Glutamatergic neuron (in vitro differentiated cells): ENCODE measurements around the gene MGAT4C. TPM values are rescaled to one million over a fixed set of nuclear protein-coding genes. Genes with fewer than 3 reads are reported as not detected.

Source experiments
- DNase-seq: peaks from one replicate; pipeline ENCODE4 v3.0.0; 2022
- H3K27ac Mint-ChIP-seq: one replicate; pipeline ENCODE4 v1.8.0; 2020; ENCODE audit warnings: mild to moderate bottlenecking, mixed read lengths, inconsistent platforms; ENCODE audit not compliant: unreplicated experiment
- H3K27me3 Mint-ChIP-seq: one replicate; pipeline ENCODE4 v1.8.0; 2020; ENCODE audit warnings: mild to moderate bottlenecking, moderate library complexity, mixed read lengths, inconsistent platforms; ENCODE audit not compliant: unreplicated experiment
- H3K36me3 Mint-ChIP-seq: one replicate; pipeline ENCODE4 v1.8.0; 2020; ENCODE audit warnings: mild to moderate bottlenecking, mixed read lengths, inconsistent platforms; ENCODE audit not compliant: unreplicated experiment
- H3K4me1 Mint-ChIP-seq: one replicate; pipeline ENCODE4 v1.8.0; 2020; ENCODE audit warnings: mild to moderate bottlenecking, low read depth, mixed read lengths, inconsistent platforms; ENCODE audit not compliant: unreplicated experiment
- H3K4me3 Mint-ChIP-seq: one replicate; pipeline ENCODE4 v1.8.0; 2020; ENCODE audit warnings: mild to moderate bottlenecking, mixed read lengths, inconsistent platforms; ENCODE audit not compliant: unreplicated experiment
- H3K9me3 Mint-ChIP-seq: one replicate; pipeline ENCODE4 v1.8.0; 2020; ENCODE audit warnings: mild to moderate bottlenecking, moderate library complexity, mixed read lengths, inconsistent platforms; ENCODE audit not compliant: unreplicated experiment
- CTCF ChIP-seq: fragments of 200-600 bp; sonication (generic); IDR thresholded peaks from one replicate; pipeline ENCODE4 v1.5.0; 2021; ENCODE audit not compliant: partially characterized antibody, unreplicated experiment
- total RNA-seq: library from RNA; stranded (reverse); fragmentation: NEBNext Ultra II Directional; extraction: Animal tissue kit (Norgen Biotek cat#: 25700); gene quantifications from one replicate; pipeline ENCODE4 v1.2.1, GENCODE V29; 2021; ENCODE audit not compliant: unreplicated experiment

The MGAT4C gene
- total RNA-seq, 1 donor from 2014 or later: 0.98 TPM

DNA sequence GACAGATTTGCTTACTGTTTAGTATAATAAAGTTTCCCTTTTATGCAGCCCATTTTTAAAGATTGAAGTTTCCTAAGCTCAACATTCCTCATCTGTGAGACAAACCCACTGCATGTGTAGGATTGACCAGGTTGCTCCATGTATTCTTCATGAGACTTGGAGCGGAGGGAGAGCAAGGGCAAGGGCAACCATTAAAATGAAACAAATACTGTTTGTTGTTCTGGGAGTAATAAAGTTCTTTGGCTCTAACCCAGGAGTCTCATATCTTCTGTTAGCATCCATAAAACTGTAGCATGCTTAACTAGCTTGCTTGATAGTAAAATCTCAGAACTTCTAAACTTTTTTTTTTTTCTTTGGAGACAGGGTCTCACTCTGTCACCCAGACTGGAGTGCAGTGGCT lies 307.9 kb downstream of the MGAT4C start:
- Mint-ChIP-seq H3K9me3 (no peaks in the 10 kb centered on the region), H3K4me1 (no peaks in the 10 kb centered on the region), H3K27me3 (no peaks in the 10 kb centered on the region), H3K4me3 (no peak overlapping the region), H3K27ac (no peak overlapping the region), H3K36me3 (no peaks in the 10 kb centered on the region)
- TF ChIP-seq CTCF: no peak
- DNase-seq: no peak

GRCh38 chr12:85947286-85947685 lies 308.9 kb downstream of the MGAT4C start:
- no peak for DNase-seq
- no peak for TF ChIP-seq CTCF
- Mint-ChIP-seq H3K36me3 (no peaks in the 10 kb centered on the region), H3K27ac (no peak overlapping the region), H3K27me3 (no peaks in the 10 kb centered on the region), H3K9me3 (no peaks in the 10 kb centered on the region), H3K4me1 (no peaks in the 10 kb centered on the region), H3K4me3 (no peak overlapping the region)

GRCh38 chr12:85946375-85946774 lies 309.8 kb downstream of the MGAT4C start:
- no peaks in the 10 kb centered on the region for H3K9me3 Mint-ChIP-seq
- no peak overlapping the region for H3K4me3 Mint-ChIP-seq
- TF ChIP-seq CTCF: no peak
- no peaks in the 10 kb centered on the region for H3K36me3 Mint-ChIP-seq
- H3K4me1 Mint-ChIP-seq: no peaks in the 10 kb centered on the region
- H3K27ac Mint-ChIP-seq: no peak overlapping the region
- no peaks in the 10 kb centered on the region for H3K27me3 Mint-ChIP-seq
- DNase-seq: no peak

DNA sequence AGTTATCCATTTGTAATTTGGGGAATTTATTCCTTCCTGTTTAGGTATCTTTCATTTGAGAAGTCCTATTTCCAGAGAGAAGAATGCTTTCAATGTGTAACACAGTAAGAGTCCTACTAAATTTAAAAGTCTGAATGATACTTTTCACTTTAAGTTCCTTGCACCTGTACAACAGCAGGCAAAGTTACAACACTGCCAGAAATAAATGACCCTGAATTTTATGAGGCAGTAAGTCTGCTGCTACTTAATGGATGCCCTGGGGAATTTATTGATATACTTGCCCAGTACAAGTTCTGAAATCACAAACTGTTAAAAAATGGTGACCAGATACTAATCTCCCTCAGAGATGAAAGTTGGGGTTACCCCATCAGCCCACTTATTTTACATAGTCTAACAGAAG lies 329.0 kb downstream of the MGAT4C start:
- no peak overlapping the region for H3K27ac Mint-ChIP-seq

DNA sequence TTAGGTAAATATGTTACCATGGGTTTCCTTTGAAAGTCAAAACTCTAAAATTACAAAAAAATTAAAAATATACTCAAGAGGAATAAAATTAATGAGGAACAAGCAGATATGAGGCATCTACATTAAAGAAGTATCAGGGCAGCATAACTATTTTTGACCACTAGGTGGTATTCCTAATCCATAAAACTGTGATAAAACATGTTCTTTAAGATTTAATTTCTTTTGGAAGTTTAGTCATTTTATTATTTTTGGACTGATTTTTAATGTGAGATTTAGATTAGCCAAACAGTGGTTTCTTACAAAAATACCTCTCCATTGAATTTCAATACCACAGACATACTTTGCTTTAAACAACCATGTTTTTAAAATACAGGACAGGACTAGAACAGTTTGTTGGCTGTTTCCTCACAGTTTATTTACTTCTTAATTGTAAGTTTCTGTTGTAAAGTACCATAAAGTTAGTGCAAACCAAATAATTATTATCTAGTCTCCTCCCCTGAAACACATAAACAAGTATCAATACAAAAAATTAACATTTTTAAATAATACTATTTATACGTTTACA lies 332.3 kb downstream of the MGAT4C start:
- Mint-ChIP-seq H3K27ac (no peak overlapping the region), H3K4me1 (peaks cover 3% of the 10 kb centered on the region)

More for the DNA sequence above, 329.0 kb downstream of the MGAT4C start:
- DNase-seq: no peak
- H3K27me3 Mint-ChIP-seq: no peaks in the 10 kb centered on the region
- no peak overlapping the region for H3K4me3 Mint-ChIP-seq
- no peak for TF ChIP-seq CTCF
- peaks cover 3% of the 10 kb centered on the region for H3K4me1 Mint-ChIP-seq
- no peaks in the 10 kb centered on the region for H3K36me3 Mint-ChIP-seq
- no peaks in the 10 kb centered on the region for H3K9me3 Mint-ChIP-seq

More for the DNA sequence above, 332.3 kb downstream of the MGAT4C start:
- no peak for DNase-seq
- Mint-ChIP-seq H3K9me3 (no peaks in the 10 kb centered on the region), H3K4me3 (no peak overlapping the region), H3K36me3 (no peaks in the 10 kb centered on the region), H3K27me3 (no peaks in the 10 kb centered on the region)
- TF ChIP-seq CTCF: peak; percentile 92
